HepG2 (cell line): ENCODE results near the gene PACSIN1. TPM values are rescaled to one million over a fixed set of nuclear protein-coding genes. Genes with fewer than 3 reads are reported as not detected.

Experiments used
- ATAC-seq: fragments of 200-7000 bp; cut with Tn5 transposase; 3 replicates; pipeline ENCODE4 v1.9.1; 2020; ENCODE audit warnings: mild to moderate bottlenecking, moderate library complexity
- BruUV-seq: library from RNA; stranded (reverse); fragments of 400-500 nt; replicated peaks from 2 replicates; lab custom pipeline; 2021; lab: Mats Ljungman, UMichigan
- CTCF ChIA-PET: fragments of 300-600 bp; formaldehyde crosslinking; extraction: SDS; loops from one replicate; lab custom pipeline; 2021; ENCODE audit warnings: low total read pairs, inconsistent platforms, low intra/inter-chr PET ratio; lab: Yijun Ruan, JAX
- POLR2A ChIA-PET: fragments of 350-600 bp; sonication (Branson Sonifier 250); formaldehyde crosslinking; loops from one replicate; lab custom pipeline; 2020; ENCODE audit warnings: antibody characterized with exemption, inconsistent platforms; lab: Yijun Ruan, JAX
- DNase-seq: peaks from one replicate; pipeline ENCODE4 v3.0.0-alpha.2; 2015; ENCODE audit warnings: low spot score
- FAIRE-seq: peaks from 3 replicates; lab custom pipeline; 2011; peaks lifted over from hg19 to GRCh38; lab: Jason Lieb, UNC
- H2AFZ ChIP-seq: one replicate; pipeline ENCODE4 v1.6.1; 2011; ENCODE audit warnings: low read length, inconsistent platforms
- H3K27ac ChIP-seq: fragments of 300-600 bp; 3 replicates; pipeline ENCODE4 v1.8.0; 2011; ENCODE audit warnings: mixed run types, mild to moderate bottlenecking, mixed read lengths, low read length, inconsistent platforms; ENCODE audit not compliant: insufficient read depth; ENCODE audit errors: extremely low read length
- H3K27me3 ChIP-seq, 2 experiments: fragments of 200-600 bp in 1 of 2; 2 replicates in 1 of 2; 3 replicates in 1 of 2; pipeline versions ENCODE4 v1.6.0 to v1.8.0; 2011; ENCODE audit warnings: low read length in 2 of 2, mild to moderate bottlenecking in 2 of 2, moderate library complexity in 2 of 2, inconsistent platforms in 1 of 2; ENCODE audit not compliant: insufficient read depth in 2 of 2, control insufficient read depth in 1 of 2
- H3K36me3 ChIP-seq, 2 experiments: fragments of 200-600 bp in 1 of 2; replicated peaks in 1 of 2; 2 replicates in 1 of 2; 3 replicates in 1 of 2; pipeline versions ENCODE4 v1.5.1 to v1.8.0; 2011; ENCODE audit warnings: low read length in 2 of 2, inconsistent platforms in 1 of 2; ENCODE audit not compliant: insufficient read depth in 2 of 2, control insufficient read depth in 1 of 2
- H3K4me1 ChIP-seq: 2 replicates; pipeline ENCODE4 v1.5.1; 2012; ENCODE audit warnings: low read length, inconsistent platforms; ENCODE audit not compliant: insufficient read depth
- H3K4me2 ChIP-seq: 2 replicates; pipeline ENCODE4 v1.6.0; 2011; ENCODE audit warnings: low read depth, low read length, inconsistent platforms
- H3K4me3 ChIP-seq, 3 experiments: fragments of 200-600 bp in 1 of 3; sonication (generic), shearing (Covaris generic) in 1 of 3; replicated peaks in 1 of 3; 2 replicates each; pipeline ENCODE4 v1.5.1; 2011 to 2016; ENCODE audit warnings: low read length in 3 of 3, inconsistent platforms in 2 of 3, low read depth in 2 of 3, mild to moderate bottlenecking in 2 of 3, control low read depth in 1 of 3, mixed read lengths in 1 of 3; ENCODE audit not compliant: insufficient read depth in 1 of 3
- H3K79me2 ChIP-seq: one replicate; pipeline ENCODE4 v1.6.1; 2011; ENCODE audit warnings: low read length, inconsistent platforms; ENCODE audit not compliant: insufficient read depth
- H3K9ac ChIP-seq: 2 replicates; pipeline ENCODE4 v1.6.0; 2011; ENCODE audit warnings: mild to moderate bottlenecking, low read depth, low read length, inconsistent platforms; ENCODE audit not compliant: insufficient read depth
- H3K9me3 ChIP-seq: 2 replicates; pipeline ENCODE4 v1.5.1; 2012; ENCODE audit warnings: mild to moderate bottlenecking, low read length
- H4K20me1 ChIP-seq: 2 replicates; pipeline ENCODE4 v1.6.0; 2011; ENCODE audit warnings: inconsistent platforms, mild to moderate bottlenecking, low read length, moderate library complexity; ENCODE audit not compliant: insufficient read depth
- BHLHE40 ChIP-seq: IDR thresholded peaks from 2 replicates; pipeline ENCODE4 v1.6.1; 2011; ENCODE audit warnings: low read length, improper control_type of control experiment
- MTA3 ChIP-seq: sonication (generic); formaldehyde crosslinking; IDR thresholded peaks from 2 replicates; pipeline ENCODE4 v1.4.0; 2020; ENCODE audit warnings: missing genetic modification reagents
- SMAD9 ChIP-seq: sonication (generic); formaldehyde crosslinking; IDR thresholded peaks from 2 replicates; pipeline ENCODE4 v1.5.1; 2020; ENCODE audit warnings: mild to moderate bottlenecking, missing genetic modification reagents
- ZBTB7B ChIP-seq: sonication (generic); formaldehyde crosslinking; IDR thresholded peaks from 2 replicates; pipeline ENCODE4 v1.4.0; 2020; ENCODE audit warnings: missing genetic modification reagents
- ZFP90 ChIP-seq: sonication (generic); formaldehyde crosslinking; IDR thresholded peaks from 2 replicates; pipeline ENCODE4 v1.8.0; 2022; ENCODE audit warnings: missing genetic modification reagents, mild to moderate bottlenecking, inconsistent platforms, borderline replicate concordance
- ZNF629 ChIP-seq: sonication (generic); formaldehyde crosslinking; conservative IDR thresholded peaks from 2 replicates; pipeline ENCODE4 v1.5.0; 2020; ENCODE audit warnings: missing genetic modification reagents
- ZNF768 ChIP-seq: sonication (generic); formaldehyde crosslinking; IDR thresholded peaks from 2 replicates; pipeline ENCODE4 v1.4.0; 2020; ENCODE audit warnings: missing genetic modification reagents
- WGBS: methylation state at CpG from one replicate; pipeline ENCODE4 v1.1.6; 2017; ENCODE audit warnings: low lambda C conversion rate; 5-methylcytosine and 5-hydroxymethylcytosine counted together
- in situ Hi-C: cut with HindIII; loops from 2 replicates; pipeline ENCODE4 v1.10.0; 2017; ENCODE audit warnings: low pct_unique_long_range_greater_than_20kb; ENCODE audit not compliant: extremely low pct_ligation_motif_present
- intact Hi-C: fragments of 100-400 bp; cut with micrococcal nuclease; formaldehyde crosslinking; loops from one replicate; pipeline ENCODE4 v1.10.0; 2022; ENCODE audit not compliant: unreplicated experiment
- polyA plus RNA-seq, 8 experiments: library from polyadenylated mRNA; depleted of rRNA in 3 of 8; stranded (reverse) in 7 of 8; unstranded in 1 of 8; fragments of >200 nt; fragmentation: Illumina TruSeq in 4 of 8; extraction: Trizol in 4 of 8; gene quantifications; 2 replicates each; pipeline versions ENCODE4 v1.2.1 to v1.2.3, GENCODE V29; 2011 to 2016; ENCODE audit warnings: low read depth in 4 of 8, missing spikeins in 1 of 8, mixed read lengths in 1 of 8; ENCODE audit not compliant: insufficient read depth in 1 of 8
- total RNA-seq, 5 experiments: library from RNA; depleted of rRNA; stranded (reverse); fragments of >200 nt; fragmentation: Illumina TruSeq; extraction: Trizol; gene quantifications; 2 replicates each; pipeline ENCODE4 v1.2.3, GENCODE V29; 2016; ENCODE audit warnings: low read depth in 1 of 5
- TF ChIP-seq, protein P1 (sequence below): sonication (generic); formaldehyde crosslinking; IDR thresholded peaks from 2 replicates; pipeline ENCODE4 v1.8.0; 2022; ENCODE audit warnings: missing genetic modification reagents, mild to moderate bottlenecking, borderline replicate concordance
- TF ChIP-seq, protein P2 (sequence below): sonication (generic); formaldehyde crosslinking; IDR thresholded peaks from 2 replicates; pipeline ENCODE4 v1.5.0; 2020; ENCODE audit warnings: mild to moderate bottlenecking, low read depth, missing genetic modification reagents, borderline replicate concordance
- TF ChIP-seq, protein P3 (sequence below): fragments of 450-650 bp; IDR thresholded peaks from 2 replicates; pipeline ENCODE4 v1.6.1; 2016
- TF ChIP-seq, protein P4 (sequence below): sonication (generic); formaldehyde crosslinking; conservative IDR thresholded peaks from 2 replicates; pipeline ENCODE4 v1.8.0; 2022; ENCODE audit warnings: missing genetic modification reagents
- TF ChIP-seq, protein P5 (sequence below): sonication (generic); formaldehyde crosslinking; IDR thresholded peaks from 2 replicates; pipeline ENCODE4 v1.4.0; 2020; ENCODE audit warnings: mild to moderate bottlenecking, missing genetic modification reagents, borderline replicate concordance

Gene PACSIN1
- total and polyA plus RNA-seq, 2 of the 13 experiments (the other 11 are each of a cell fraction or from before 2014, with no cell fraction given) = not detected

DNA sequence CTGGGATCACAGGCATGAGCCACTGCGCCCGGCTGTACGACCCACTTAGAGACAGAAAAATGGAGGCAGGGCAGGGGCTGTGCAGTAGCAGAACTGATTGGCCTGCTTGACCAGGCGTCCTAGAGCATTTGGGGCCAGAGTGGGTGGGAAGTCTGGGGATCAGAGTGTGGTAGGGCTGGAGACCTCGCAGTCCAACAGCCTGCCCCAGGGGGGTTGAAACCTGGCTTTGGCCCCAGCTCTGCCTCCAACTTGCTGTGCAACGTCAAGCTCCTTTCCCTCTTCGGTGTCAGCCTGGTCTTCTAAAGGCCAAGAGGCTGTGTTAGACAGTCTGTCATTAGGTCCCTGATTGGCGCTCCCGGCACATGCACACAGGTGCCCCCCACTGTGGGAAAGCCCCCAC is 105.5 kb downstream of the PACSIN1 start:
- Histone ChIP-seq H3K4me2 (no peak overlapping the region), H2AFZ (no peak overlapping the region), H3K4me1 (peaks cover 54% of the 10 kb centered on the region), H3K27ac (no peak overlapping the region), H3K27me3 (peaks cover 1 to 17% of the 10 kb centered on the region in 2 experiments; a peak in 4 of 5 replicates), H3K36me3 (no peaks in the 10 kb centered on the region), H3K9me3 (no peaks in the 10 kb centered on the region), H4K20me1 (no peaks in the 10 kb centered on the region), H3K9ac (no peak overlapping the region), H3K4me3 (no peak overlapping the region; a peak in 1 of 6 replicates), H3K79me2 (no peaks in the 10 kb centered on the region)
- TF ChIP-seq ZNF768 (CRISPR knock-in tag) (peak; percentile 68), ZFP90 (no peak), ZNF629 (CRISPR knock-in tag) (no peak), ZBTB7B (no peak), BHLHE40 (no peak), MTA3 (CRISPR knock-in tag) (no peak), SMAD9 (CRISPR knock-in tag) (no peak)
- TF ChIP-seq, protein P1, sequence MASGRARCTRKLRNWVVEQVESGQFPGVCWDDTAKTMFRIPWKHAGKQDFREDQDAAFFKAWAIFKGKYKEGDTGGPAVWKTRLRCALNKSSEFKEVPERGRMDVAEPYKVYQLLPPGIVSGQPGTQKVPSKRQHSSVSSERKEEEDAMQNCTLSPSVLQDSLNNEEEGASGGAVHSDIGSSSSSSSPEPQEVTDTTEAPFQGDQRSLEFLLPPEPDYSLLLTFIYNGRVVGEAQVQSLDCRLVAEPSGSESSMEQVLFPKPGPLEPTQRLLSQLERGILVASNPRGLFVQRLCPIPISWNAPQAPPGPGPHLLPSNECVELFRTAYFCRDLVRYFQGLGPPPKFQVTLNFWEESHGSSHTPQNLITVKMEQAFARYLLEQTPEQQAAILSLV (CRISPR knock-in tag) = no peak
- TF ChIP-seq, protein P2, sequence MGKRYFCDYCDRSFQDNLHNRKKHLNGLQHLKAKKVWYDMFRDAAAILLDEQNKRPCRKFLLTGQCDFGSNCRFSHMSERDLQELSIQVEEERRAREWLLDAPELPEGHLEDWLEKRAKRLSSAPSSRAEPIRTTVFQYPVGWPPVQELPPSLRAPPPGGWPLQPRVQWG (CRISPR knock-in tag) = no peak
- TF ChIP-seq, protein P3, sequence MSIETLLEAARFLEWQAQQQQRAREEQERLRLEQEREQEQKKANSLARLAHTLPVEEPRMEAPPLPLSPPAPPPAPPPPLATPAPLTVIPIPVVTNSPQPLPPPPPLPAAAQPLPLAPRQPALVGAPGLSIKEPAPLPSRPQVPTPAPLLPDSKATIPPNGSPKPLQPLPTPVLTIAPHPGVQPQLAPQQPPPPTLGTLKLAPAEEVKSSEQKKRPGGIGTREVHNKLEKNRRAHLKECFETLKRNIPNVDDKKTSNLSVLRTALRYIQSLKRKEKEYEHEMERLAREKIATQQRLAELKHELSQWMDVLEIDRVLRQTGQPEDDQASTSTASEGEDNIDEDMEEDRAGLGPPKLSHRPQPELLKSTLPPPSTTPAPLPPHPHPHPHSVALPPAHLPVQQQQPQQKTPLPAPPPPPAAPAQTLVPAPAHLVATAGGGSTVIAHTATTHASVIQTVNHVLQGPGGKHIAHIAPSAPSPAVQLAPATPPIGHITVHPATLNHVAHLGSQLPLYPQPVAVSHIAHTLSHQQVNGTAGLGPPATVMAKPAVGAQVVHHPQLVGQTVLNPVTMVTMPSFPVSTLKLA = no peak
- TF ChIP-seq, protein P4, sequence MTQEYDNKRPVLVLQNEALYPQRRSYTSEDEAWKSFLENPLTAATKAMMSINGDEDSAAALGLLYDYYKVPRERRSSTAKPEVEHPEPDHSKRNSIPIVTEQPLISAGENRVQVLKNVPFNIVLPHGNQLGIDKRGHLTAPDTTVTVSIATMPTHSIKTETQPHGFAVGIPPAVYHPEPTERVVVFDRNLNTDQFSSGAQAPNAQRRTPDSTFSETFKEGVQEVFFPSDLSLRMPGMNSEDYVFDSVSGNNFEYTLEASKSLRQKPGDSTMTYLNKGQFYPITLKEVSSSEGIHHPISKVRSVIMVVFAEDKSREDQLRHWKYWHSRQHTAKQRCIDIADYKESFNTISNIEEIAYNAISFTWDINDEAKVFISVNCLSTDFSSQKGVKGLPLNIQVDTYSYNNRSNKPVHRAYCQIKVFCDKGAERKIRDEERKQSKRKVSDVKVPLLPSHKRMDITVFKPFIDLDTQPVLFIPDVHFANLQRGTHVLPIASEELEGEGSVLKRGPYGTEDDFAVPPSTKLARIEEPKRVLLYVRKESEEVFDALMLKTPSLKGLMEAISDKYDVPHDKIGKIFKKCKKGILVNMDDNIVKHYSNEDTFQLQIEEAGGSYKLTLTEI (CRISPR knock-in tag) = no peak
- TF ChIP-seq, protein P5, sequence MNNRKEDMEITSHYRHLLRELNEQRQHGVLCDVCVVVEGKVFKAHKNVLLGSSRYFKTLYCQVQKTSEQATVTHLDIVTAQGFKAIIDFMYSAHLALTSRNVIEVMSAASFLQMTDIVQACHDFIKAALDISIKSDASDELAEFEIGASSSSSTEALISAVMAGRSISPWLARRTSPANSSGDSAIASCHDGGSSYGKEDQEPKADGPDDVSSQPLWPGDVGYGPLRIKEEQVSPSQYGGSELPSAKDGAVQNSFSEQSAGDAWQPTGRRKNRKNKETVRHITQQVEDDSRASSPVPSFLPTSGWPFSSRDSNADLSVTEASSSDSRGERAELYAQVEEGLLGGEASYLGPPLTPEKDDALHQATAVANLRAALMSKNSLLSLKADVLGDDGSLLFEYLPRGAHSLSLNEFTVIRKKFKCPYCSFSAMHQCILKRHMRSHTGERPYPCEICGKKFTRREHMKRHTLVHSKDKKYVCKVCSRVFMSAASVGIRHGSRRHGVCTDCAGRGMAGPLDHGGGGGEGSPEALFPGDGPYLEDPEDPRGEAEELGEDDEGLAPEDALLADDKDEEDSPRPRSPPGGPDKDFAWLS (CRISPR knock-in tag) = 0 out of 2 replicates have a peak, but pooled peaks have one; percentile 13
- DNase-seq (no peak), ATAC-seq (peak; percentile 5), FAIRE-seq (no peak)
- 45% methylated on average over 9 of the region's 9 CpGs for WGBS
- in situ Hi-C loops = no loop called here
- BruUV-seq = no TSS peak
- intact Hi-C loops = no loop called here
- ChIA-PET POLR2A (no interaction called here), CTCF (no interaction called here)
